Right kidney (tissue), 1 donor: Measurements from ENCODE around the gene FOXK2.
"Not testable (repeated sequence)": the region's sequence is repeated elsewhere in the genome, so short reads cannot be mapped to it uniquely, and the experiment has no call there.

Source experiments
- DNase-seq: peaks from one replicate; pipeline ENCODE4 v3.0.0-alpha.2; 2016

The FOXK2 gene

DNA sequence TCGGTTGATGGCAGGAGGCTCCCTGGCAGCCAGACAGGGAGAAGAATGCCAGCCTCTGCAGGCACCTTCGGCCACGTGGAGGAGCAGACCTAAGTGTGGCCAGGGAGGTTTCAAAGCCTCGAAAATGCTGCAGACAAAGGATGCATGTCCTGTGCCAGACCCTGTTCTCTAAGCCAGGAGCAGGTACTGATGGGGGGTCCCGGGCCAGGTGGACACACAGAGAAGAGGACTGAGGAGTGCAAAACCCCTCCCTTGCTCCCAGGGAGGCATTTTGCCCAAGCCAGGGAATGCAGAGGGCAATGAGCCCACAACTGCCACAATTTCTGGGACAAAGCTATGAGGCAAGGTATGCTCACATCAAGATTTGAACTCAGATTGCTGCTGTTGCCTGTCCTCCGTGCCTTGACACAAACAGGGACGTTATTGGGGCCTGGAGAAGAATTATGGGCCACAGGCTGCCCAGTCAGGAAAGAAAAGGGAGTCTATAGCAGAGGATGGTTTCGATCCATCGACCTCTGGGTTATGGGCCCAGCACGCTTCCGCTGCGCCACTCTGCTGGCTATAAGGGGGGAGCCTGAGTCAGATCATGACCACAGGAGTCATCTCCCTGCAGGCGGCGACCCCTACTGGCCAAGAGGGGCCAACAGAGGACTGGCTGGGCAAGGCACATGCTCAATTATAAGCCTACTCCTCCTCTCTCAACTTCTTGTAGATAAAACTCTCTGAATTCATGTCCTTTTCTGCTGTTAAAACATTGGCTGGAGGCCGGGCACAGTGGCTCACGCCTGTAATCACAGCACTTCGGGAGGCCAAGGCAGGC lies 25.1 kb upstream of the FOXK2 start:
- peak; percentile 85 for DNase-seq

DNA sequence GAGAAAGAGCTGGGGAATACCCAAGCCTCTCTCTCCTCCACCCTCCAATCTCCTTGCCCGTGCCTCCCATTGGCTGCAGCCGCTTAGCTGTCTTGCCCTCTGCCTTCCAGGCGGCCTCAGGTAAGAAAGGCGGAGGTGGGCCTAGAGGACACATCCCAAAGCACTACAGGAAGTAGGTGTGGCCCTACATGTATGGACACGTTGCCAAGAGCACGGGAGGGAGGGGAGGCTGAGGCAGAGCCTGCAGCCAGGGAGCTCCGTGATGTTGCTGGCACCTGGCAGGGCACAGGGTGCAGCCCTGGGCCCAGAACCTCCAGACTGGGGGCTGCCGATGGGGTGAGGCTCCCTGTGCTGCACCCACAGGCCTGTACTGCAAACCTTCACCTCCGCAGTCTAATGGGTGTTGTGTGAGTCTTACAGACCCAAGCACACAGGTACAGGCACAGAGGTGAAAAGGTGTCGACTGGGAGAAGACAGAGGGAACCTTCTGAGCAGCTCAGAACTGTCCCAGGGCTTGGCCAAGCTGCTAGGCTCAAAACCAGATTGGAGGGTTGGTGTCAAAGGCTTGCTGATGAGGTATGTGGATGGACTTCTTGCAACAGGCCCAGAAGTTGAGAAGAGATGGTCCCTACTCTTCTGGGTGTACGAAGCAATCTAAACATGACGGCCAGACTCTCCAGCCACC lies 23.5 kb upstream of the FOXK2 start:
- no peak for DNase-seq

DNA sequence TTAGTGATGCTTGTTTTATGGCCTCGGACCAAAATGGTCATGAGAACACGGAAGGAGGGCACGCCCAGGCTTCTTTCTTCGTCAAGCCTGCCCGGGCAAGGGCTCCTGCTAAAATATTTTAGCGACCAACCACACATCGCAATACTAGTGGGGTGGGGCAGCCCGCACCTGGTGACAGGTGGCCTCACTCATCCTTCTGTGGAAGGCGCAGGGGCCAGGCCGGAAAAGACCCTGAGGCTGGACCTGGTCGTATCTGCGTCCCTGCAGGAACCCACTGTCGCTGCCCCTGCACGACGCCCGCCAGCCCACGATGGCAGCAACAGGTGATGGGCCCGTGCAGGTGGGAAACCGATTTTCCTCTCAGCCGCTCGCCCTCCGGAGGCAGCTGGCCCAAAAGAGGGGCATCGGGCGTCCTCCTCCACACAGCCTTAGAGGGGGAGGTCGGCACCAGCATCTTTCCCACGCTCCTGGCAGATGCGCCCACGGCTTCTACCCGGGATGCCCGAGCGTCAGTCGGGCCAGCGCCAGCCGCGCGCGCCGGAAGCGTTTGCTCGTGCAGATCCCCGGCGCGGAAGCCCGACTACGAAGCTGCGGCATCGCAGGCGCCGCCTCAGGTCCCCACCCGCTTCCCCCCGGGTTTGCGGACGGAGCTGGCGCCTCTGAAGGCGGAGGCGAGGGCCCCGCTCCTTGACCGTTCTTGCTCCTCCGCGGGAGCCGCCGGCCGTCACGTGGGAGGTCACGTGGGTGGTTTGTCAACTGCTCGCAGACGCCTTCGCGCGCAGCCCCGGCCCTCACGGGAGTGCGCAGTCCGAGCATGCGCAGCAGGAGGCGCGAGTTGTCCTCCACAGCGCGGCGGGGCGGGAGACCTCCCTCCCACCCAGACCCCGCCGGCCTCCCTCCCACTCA lies 22.8 kb upstream of the FOXK2 start:
- peak; percentile 91 for DNase-seq

GRCh38 chr17:82497483-82498405 lies 21.8 kb upstream of the FOXK2 start:
- peak; percentile 84 for DNase-seq

GRCh38 chr17:82502207-82502606 lies 17.3 kb upstream of the FOXK2 start:
- DNase-seq: no peak

- DNase-seq: no peak
These were observed 16.3 kb upstream of the FOXK2 start for GRCh38 chr17:82503094-82503727.

DNA sequence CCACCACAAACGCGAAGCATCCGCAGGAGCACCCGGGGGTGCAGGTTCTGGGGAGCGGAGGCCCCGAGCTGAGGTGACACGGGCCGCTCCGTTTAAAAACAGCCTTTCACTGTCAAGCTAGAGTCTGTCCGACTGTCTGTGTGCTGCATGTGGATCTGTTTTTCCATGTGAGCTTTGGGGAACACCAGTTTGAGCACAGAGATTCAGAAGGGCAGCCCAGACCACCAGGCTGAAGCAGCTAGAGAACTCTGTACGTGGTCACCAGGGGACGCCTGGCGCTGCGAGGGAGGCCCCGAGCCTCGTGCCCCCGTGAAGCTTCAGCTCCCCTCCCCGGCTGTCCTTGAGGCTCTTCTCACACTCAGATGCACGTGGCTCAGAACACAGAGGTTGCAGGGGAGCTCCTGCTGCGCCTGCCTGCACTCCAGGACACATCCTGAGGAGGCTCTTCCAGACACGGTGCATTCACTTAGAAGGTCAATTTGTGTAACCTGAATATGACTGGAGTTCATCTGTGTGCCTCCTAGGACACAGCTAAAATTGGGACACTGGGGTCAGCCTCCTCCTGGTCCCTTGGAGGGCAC lies 15.7 kb upstream of the FOXK2 start:
- no peak for DNase-seq

- DNase-seq: no peak
These were observed 14.2 kb upstream of the FOXK2 start for GRCh38 chr17:82505296-82505695.

DNA sequence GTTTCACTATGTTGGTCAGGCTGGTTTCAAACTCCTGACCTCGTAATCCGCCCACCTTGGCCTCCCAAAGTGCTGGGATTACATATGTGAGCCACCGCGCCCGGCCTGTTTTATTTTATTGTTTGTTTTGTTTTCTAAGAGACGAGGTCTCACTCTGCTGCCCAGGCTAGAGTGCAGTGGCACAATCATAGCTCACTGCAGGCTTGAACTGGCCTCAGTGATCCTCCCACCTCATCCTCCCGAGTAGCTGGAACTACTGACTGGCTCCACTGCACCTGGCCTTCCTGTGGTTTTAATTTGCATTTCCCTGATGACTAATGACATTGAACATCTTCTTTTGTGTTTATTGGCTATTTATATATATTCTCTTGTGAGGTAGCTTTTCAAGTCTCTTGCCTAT lies 13.1 kb upstream of the FOXK2 start:
- DNase-seq: not testable (repeated sequence)

GRCh38 chr17:82507631-82508175 lies 11.8 kb upstream of the FOXK2 start:
- no peak for DNase-seq

GRCh38 chr17:82511642-82512041 lies 7.9 kb upstream of the FOXK2 start:
- not testable (repeated sequence) for DNase-seq

- DNase-seq: not testable (repeated sequence)
These were observed 5.7 kb upstream of the FOXK2 start for GRCh38 chr17:82513864-82514263.

GRCh38 chr17:82517230-82517865 lies 2.2 kb upstream of the FOXK2 start:
- no peak for DNase-seq

GRCh38 chr17:82519971-82520903 lies 705 bp downstream of the FOXK2 start:
- peak; percentile 70 for DNase-seq

GRCh38 chr17:82524540-82524939 lies 5.0 kb downstream of the FOXK2 start:
- DNase-seq: no peak

DNA sequence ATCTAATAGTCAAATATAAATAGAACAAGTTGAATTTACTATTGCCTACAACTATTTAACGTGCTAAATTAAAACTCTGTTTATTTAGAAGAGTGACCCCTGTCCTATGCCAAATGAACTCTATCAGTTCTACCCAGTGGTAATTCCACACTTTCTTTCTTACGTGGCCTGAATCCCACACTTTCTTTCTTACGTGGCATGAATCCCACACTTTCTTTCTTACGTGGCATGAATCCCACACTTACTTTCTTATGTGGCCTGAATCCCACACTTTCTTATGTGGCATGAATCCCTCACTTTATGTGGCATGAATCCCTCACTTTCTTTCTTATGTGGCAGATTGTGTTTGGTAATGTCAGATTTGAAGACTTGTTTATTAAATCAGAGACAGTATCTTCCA lies 6.2 kb downstream of the FOXK2 start:
- DNase-seq: no peak

DNA sequence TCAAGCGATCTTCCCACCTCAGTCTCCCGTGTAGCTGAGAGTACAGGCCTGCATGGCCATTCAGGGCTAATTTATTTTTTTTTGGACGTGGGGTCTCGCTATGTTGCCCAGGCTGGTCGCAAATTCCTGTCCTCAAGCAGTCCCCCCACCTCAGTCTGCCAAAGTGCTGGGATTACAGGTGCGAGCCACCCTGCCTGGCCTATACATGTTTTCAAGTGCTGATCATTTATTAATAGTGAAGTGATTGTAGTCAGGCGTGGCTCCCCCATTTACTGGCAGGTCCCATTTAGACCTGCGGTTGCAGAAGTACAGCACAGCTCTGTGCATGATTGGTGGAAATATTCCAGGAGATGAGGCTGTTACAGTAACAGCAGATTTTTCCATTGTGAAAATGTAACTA lies 8.4 kb downstream of the FOXK2 start:
- no peak for DNase-seq

GRCh38 chr17:82528484-82529265 lies 9.1 kb downstream of the FOXK2 start:
- peak; percentile 39 for DNase-seq
